Anterior cingulate cortex (tissue), 58 donors: ENCODE results near the gene CLEC3A.
"Not testable (repeated sequence)": the region's sequence is repeated elsewhere in the genome, so short reads cannot be mapped to it uniquely, and the experiment has no call there.

Experiments used
- DNase-seq, 58 donors: peaks; one replicate each; lab custom pipeline; 2025; lab: John Stamatoyannopoulos, UW

Gene CLEC3A

GRCh38 chr16:78025631-78026030 lies 3.3 kb downstream of the CLEC3A start:
- DNase-seq = no peak

GRCh38 chr16:78028018-78028417 lies 5.7 kb downstream of the CLEC3A start:
- no peak for DNase-seq

GRCh38 chr16:78034530-78034929 lies 12.2 kb downstream of the CLEC3A start:
- no peak for DNase-seq

- no peak for DNase-seq
Observed at GRCh38 chr16:78035012-78035411, 12.7 kb downstream of the CLEC3A start.

- DNase-seq = no peak
Observed at GRCh38 chr16:78040396-78040795, 18.0 kb downstream of the CLEC3A start.

GRCh38 chr16:78045865-78046581 lies 23.7 kb downstream of the CLEC3A start:
- DNase-seq = peak in 44 of 58 donors; percentile 1 to 64 (median 15)

- DNase-seq = no peak
Observed at GRCh38 chr16:78048319-78048718, 26.0 kb downstream of the CLEC3A start.

- DNase-seq = no peak
Observed at GRCh38 chr16:78050734-78051400, 28.5 kb downstream of the CLEC3A start.

- DNase-seq = no peak
Observed at GRCh38 chr16:78057803-78058564, 35.6 kb downstream of the CLEC3A start.

GRCh38 chr16:78059806-78060205 lies 37.5 kb downstream of the CLEC3A start:
- DNase-seq = not testable (repeated sequence)

GRCh38 chr16:78060295-78060694 lies 37.9 kb downstream of the CLEC3A start:
- DNase-seq = no peak

GRCh38 chr16:78060809-78061208 lies 38.5 kb downstream of the CLEC3A start:
- no peak for DNase-seq

GRCh38 chr16:78065319-78065718 lies 43.0 kb downstream of the CLEC3A start:
- no peak for DNase-seq

- DNase-seq = no peak
Observed at GRCh38 chr16:78069913-78070312, 47.6 kb downstream of the CLEC3A start.

- no peak for DNase-seq
Observed at GRCh38 chr16:78072275-78072674, 49.9 kb downstream of the CLEC3A start.

- DNase-seq = no peak
Observed at GRCh38 chr16:78075800-78076199, 53.5 kb downstream of the CLEC3A start.

GRCh38 chr16:78081341-78081740 lies 59.0 kb downstream of the CLEC3A start:
- DNase-seq = no peak
